ENCODE results near the gene ARHGEF4. TPM values are rescaled to one million over a fixed set of nuclear protein-coding genes. Genes with fewer than 3 reads are reported as not detected.

ARHGEF4 gene
- total and polyA plus RNA-seq, 2 donors (not counting 3 experiments of a cell fraction or from before 2014, with no cell fraction given), result not detected

DNA sequence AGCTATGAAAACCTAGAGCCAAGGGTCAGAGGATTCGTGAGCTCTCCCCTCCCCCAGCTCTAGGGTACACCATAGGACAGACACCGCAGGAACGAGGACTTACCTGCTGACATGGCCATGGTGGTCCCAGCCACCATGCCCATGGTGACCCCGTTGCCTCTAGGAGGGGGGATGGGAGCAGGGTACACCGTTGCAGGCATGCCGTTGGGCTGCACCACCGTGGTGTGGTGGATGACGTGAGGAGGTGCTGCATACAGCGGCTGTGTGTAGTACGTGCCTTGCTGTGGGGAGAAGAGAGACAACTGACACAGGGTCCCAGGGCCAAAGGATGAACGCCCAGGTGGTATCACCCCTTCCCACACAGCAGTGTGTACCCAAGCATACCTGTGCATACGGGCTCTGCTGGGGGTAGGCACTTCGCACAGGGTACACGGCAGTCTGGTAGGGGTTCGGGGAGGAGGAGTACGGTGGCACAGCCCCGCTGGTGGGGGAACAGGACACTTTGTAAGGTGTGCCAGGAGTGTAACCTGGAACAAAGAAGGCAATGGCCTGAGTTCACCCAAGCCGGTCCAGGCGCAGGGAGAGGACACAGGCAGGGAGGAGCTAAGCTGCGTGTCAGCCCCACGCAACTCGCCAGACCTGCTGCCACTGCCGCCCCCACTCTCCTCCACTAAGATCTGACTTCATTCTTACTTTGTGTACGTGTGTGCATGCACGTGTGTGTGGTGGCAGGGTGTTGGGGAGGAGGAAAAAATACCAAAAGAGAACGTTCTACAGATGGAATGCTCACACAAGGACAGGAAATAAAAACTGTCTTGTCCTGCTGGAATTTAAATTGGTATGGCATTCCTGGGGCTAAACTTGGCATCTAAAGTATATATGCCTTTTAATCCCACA lies 218.7 kb downstream of the ARHGEF4 start:
- H3K79me2 ChIP-seq (ENCODE audit: control insufficient read depth, insufficient read depth, low read length), result peaks cover 58% of the 10 kb centered on the region
- H3K9me1 ChIP-seq (replicated peaks; ENCODE audit: control insufficient read depth, extremely low read depth, insufficient read depth, low read length), result no peaks in the 10 kb centered on the region
- intact Hi-C loops (cut with micrococcal nuclease) (no loop called here), dilution Hi-C loops (cut with MboI; ENCODE audit: extremely low pct_ligation_motif_present, low sequenced_read_pairs) (no loop called here)
- DNase-seq (ENCODE audit: low read depth, low spot score) (no peak), FAIRE-seq (no peak)
- POLR2A ChIA-PET, result no interaction called here
- H4K20me1 ChIP-seq (replicated peaks; ENCODE audit: control insufficient read depth, extremely low read depth, insufficient read depth, low read length), result peaks cover 8% of the 10 kb centered on the region
- no peaks in the 10 kb centered on the region for H3K9me3 ChIP-seq (replicated peaks; ENCODE audit: control insufficient read depth, insufficient read depth, low read length)
- CTCF ChIA-PET, result no interaction called here
- no peak overlapping the region for H3K4me2 ChIP-seq (ENCODE audit: insufficient read depth, low read length)
- H3K9ac ChIP-seq (replicated peaks; ENCODE audit: extremely low read depth, insufficient read depth, low read length), result no peak overlapping the region
- BruUV-seq (replicated peaks), result no TSS peak
- peaks cover 30 to 47% of the 10 kb centered on the region in 2 experiments for H3K36me3 ChIP-seq (ENCODE audit: control insufficient read depth in 2 of 2, extremely low read depth in 1 of 2, insufficient read depth in 2 of 2, low read length in 2 of 2)
- no peaks in the 10 kb centered on the region for H3K4me1 ChIP-seq (ENCODE audit: control insufficient read depth, extremely low read depth, insufficient read depth, low read length)
- H3K4me3 ChIP-seq (replicated peaks in 1 of 3; ENCODE audit: insufficient read depth in 1 of 3, low read depth in 1 of 3, low read length in 3 of 3), result no peak overlapping the region
- no peak overlapping the region for H2AFZ ChIP-seq (ENCODE audit: low read depth, low read length)
- H3K27me3 ChIP-seq (ENCODE audit: control insufficient read depth in 2 of 2, insufficient read depth in 2 of 2, low read length in 2 of 2), result no peaks in the 10 kb centered on the region
- no peak overlapping the region for H3K27ac ChIP-seq (ENCODE audit: insufficient read depth, low read depth, low read length)
- TF ChIP-seq FOS (IDR thresholded peaks at IDR 0.05; ENCODE audit: borderline replicate concordance, insufficient read depth, low read length), result no peak
- TF ChIP-seq, protein P1, sequence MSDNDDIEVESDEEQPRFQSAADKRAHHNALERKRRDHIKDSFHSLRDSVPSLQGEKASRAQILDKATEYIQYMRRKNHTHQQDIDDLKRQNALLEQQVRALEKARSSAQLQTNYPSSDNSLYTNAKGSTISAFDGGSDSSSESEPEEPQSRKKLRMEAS (IDR thresholded peaks at IDR 0.05; ENCODE audit: insufficient read depth, insufficient read length), result no peak
- no peak for TF ChIP-seq JUN (IDR thresholded peaks at IDR 0.05; ENCODE audit: borderline replicate concordance, insufficient read depth, insufficient read length, low read depth)
- TF ChIP-seq MYC (IDR thresholded peaks at IDR 0.05; ENCODE audit: low read depth, low read length), result no peak
- no peak for TF ChIP-seq EZH2 (IDR thresholded peaks at IDR 0.05; ENCODE audit: borderline replicate concordance, low read depth, low read length, severe bottlenecking)

All from endothelial cell of umbilical vein (primary cell).